Right lobe of liver (tissue), 6 donors: ENCODE measurements around the gene SRSF1. TPM values are rescaled to one million over a fixed set of nuclear protein-coding genes. Genes with fewer than 3 reads are reported as not detected.

Experiments used
- ATAC-seq, 4 donors: fragments of 200-7000 bp; cut with Tn5 transposase; one replicate each; pipeline ENCODE4 v1.9.1; 2020; ENCODE audit warnings: mild to moderate bottlenecking in 4 of 4, moderate library complexity in 4 of 4
- DNase-seq, 3 donors: peaks; one replicate each; pipeline ENCODE4 v3.0.0-alpha.2; 2020
- H3K27ac ChIP-seq, 3 donors: fragments of 200-600 bp; one replicate each; pipeline ENCODE4 v1.8.0; 2022
- H3K27me3 ChIP-seq, 2 donors: fragments of 200-600 bp; one replicate each; pipeline ENCODE4 v1.8.0; 2022
- H3K36me3 ChIP-seq, 4 donors: fragments of 200-600 bp; sonication (generic) in 1 of 4; one replicate each; pipeline versions ENCODE4 v1.5.1 to v1.8.0; 2017 to 2022; ENCODE audit warnings: control low read depth in 1 of 4
- H3K4me1 ChIP-seq, 4 donors: fragments of 200-600 bp; sonication (generic) in 1 of 4; one replicate each; pipeline versions ENCODE4 v1.5.1 to v1.8.0; 2017 to 2022; ENCODE audit warnings: control low read depth in 1 of 4
- H3K4me3 ChIP-seq, 3 donors: fragments of 200-600 bp; one replicate each; pipeline ENCODE4 v1.8.0; 2022
- H3K9me3 ChIP-seq, 4 donors: fragments of 200-600 bp; sonication (generic) in 1 of 4; one replicate each; pipeline versions ENCODE4 v1.5.1 to v1.8.0; 2017 to 2022; ENCODE audit warnings: control low read depth in 1 of 4
- POLR2A ChIP-seq: fragments of 450-650 bp; IDR thresholded peaks from one replicate; pipeline ENCODE4 v1.6.1; 2017; ENCODE audit warnings: antibody characterized with exemption, mild to moderate bottlenecking
- WGBS: methylation state at CpG from one replicate; pipeline ENCODE4 v1.1.6; 2018; ENCODE audit warnings: low coverage, low lambda C conversion rate; ENCODE audit not compliant: insufficient coverage; ENCODE audit errors: missing lambda C conversion rate; 5-methylcytosine and 5-hydroxymethylcytosine counted together
- intact Hi-C, 2 donors: fragments of 100-400 bp; cut with DNase I; formaldehyde crosslinking; loops; one replicate each; pipeline versions ENCODE4 v1.11.2 to v1.14.1; 2022
- total RNA-seq, 6 experiments: library from RNA; depleted of rRNA in 2 of 6; stranded (reverse); fragments of >200 nt in 2 of 6; fragmentation: NEBNext Ultra II Directional in 3 of 6; extraction: Animal tissue kit (Norgen Biotek cat#: 25700) in 3 of 6; gene quantifications; one replicate each; pipeline versions ENCODE4 v1.1.0 to v1.2.4, GENCODE V29; 2016 to 2023
- TF ChIP-seq, protein P1 (sequence below), 4 donors: fragments of 200-600 bp in 3 of 4; fragments of 450-650 bp in 1 of 4; IDR thresholded peaks; one replicate each; pipeline versions ENCODE4 v1.5.1 to v1.8.0; 2016 to 2022; ENCODE audit warnings: antibody characterized with exemption in 4 of 4, mild to moderate bottlenecking in 2 of 4
- donor health status: DM: no; HTN: yes; CAD: no.
- donor health status: DM: no; HTN: no; CAD: no.
- donor health status: DM: no; HTN: no; CAD: no.
- donor health status: DM: no; HTN: yes; CAD: no.
- donor health status: DM: no; HTN: yes; CAD: no.

Gene SRSF1
- total RNA-seq, 6 experiments from 2014 or later, result 55.7 to 92.0 (median 80.0) TPM

- Histone ChIP-seq H3K4me3 (no peak overlapping the region), H3K27ac (no peak overlapping the region), H3K4me1 (peaks cover 0 to 4% (median 0%) of the 10 kb centered on the region in 4 donors), H3K27me3 (no peaks in the 10 kb centered on the region), H3K36me3 (peaks cover 0 to 34% (median 16%) of the 10 kb centered on the region in 4 donors), H3K9me3 (no peaks in the 10 kb centered on the region)
- TF ChIP-seq, protein P1, sequence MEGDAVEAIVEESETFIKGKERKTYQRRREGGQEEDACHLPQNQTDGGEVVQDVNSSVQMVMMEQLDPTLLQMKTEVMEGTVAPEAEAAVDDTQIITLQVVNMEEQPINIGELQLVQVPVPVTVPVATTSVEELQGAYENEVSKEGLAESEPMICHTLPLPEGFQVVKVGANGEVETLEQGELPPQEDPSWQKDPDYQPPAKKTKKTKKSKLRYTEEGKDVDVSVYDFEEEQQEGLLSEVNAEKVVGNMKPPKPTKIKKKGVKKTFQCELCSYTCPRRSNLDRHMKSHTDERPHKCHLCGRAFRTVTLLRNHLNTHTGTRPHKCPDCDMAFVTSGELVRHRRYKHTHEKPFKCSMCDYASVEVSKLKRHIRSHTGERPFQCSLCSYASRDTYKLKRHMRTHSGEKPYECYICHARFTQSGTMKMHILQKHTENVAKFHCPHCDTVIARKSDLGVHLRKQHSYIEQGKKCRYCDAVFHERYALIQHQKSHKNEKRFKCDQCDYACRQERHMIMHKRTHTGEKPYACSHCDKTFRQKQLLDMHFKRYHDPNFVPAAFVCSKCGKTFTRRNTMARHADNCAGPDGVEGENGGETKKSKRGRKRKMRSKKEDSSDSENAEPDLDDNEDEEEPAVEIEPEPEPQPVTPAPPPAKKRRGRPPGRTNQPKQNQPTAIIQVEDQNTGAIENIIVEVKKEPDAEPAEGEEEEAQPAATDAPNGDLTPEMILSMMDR (IDR thresholded peaks at IDR 0.05), result no peak
- no peak for TF ChIP-seq POLR2A
- intact Hi-C loops, result loop anchor here in 1 of 2 donors (10.0 kb wide), 1 partner anchor 134 kb away; no protein-coding TSS in a partner anchor
- ATAC-seq, result no peak
- DNase-seq, result no peak
Observed at GRCh38 chr17:57999010-57999495, 8.0 kb downstream of the SRSF1 start.

- Histone ChIP-seq H3K27ac (no peak overlapping the region), H3K36me3 (peaks cover 0 to 18% (median 3%) of the 10 kb centered on the region in 4 donors), H3K9me3 (no peaks in the 10 kb centered on the region), H3K4me3 (no peak overlapping the region), H3K4me1 (peaks cover 0 to 7% (median 0%) of the 10 kb centered on the region in 4 donors), H3K27me3 (no peaks in the 10 kb centered on the region)
- intact Hi-C loops, result loop anchor here in 1 of 2 donors (10.0 kb wide), 1 partner anchor 132 kb away; no protein-coding TSS in a partner anchor
- TF ChIP-seq, protein P1 (IDR thresholded peaks at IDR 0.05), result no peak
- TF ChIP-seq POLR2A, result no peak
- DNase-seq (no peak), ATAC-seq (no peak)
- WGBS, result 88% methylated on average over 3 of the region's 3 CpGs
Observed at GRCh38 chr17:57997085-57997809, 9.8 kb downstream of the SRSF1 start.

DNA sequence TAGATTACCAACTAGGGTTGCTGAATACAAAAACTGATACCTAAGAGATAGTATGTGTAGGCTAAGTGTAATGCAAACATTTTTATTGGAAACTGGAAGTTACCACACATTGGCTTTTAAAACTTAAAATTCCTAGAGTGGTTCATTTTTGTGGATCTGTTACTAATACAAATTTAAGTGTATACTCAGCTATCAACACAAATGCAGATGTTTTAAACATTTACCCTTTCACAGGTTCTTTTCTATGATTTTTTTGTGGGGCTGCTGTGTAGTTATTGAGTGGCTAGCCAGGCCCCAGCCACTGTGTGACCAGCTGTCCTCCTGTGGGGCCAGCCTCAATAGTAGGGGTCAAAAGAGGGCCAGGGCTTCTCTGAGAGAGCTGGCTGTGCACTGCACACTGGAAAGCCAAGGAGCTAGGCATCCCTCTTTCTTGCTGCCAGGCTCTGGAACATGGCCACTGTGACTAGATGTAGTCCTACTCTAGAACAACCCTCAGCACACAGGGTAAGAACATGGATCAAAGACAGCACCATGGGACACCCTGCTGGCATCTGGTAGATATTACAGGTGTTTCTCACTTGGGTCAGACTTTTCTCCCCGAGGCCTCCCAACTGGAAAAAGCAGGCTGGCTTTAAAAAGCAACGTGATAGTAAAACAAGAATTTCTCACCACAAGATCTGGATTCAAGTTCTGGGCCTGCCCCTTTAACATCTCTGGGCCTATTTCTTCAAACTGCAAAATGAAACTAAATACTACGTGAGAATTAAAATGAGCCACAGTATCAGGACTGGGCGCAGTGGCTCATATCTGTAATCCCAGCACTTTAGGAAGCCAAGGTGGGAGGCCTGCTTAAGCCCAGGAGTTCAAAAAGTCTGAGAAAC, 11.7 kb downstream of the SRSF1 start:
- no peak for TF ChIP-seq POLR2A
- TF ChIP-seq, protein P1 (IDR thresholded peaks at IDR 0.05), result peak; percentile 55 to 63 (median 62)
- H3K4me1 ChIP-seq, result peaks cover 0 to 7% (median 0%) of the 10 kb centered on the region in 4 donors
- no peak overlapping the region for H3K4me3 ChIP-seq
- intact Hi-C loops, result loop anchor here in 1 of 2 donors (10.0 kb wide), 1 partner anchor 131 kb away; no protein-coding TSS in a partner anchor
- H3K27me3 ChIP-seq, result no peaks in the 10 kb centered on the region
- H3K9me3 ChIP-seq, result no peaks in the 10 kb centered on the region
- H3K36me3 ChIP-seq, result peaks cover 0 to 6% (median 0%) of the 10 kb centered on the region in 4 donors
- peak in 1 of 3 donors; percentile 58 for DNase-seq
- 27% methylated on average over 4 of the region's 4 CpGs for WGBS
- H3K27ac ChIP-seq, result no peak overlapping the region
- peak; percentile 88 to 96 (median 92) for ATAC-seq

DNA sequence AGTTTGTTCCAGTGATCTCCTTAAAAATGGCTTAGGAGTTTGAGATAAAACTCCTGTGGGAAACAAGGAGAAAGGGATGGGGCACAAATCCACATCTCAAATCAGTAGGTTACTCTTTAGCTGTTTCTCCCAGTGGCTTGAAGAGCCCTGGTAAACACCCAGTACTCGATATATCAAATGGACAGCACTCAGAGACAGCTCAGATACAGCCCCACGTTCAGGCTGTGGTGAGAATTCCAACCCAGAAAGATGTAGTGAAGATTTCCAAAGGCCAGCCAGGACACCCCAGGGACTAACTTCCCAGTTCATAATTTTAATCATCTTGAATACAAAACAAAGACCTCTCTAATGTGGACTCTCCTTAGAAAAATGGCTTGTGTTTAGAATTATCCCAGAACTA, 12.6 kb downstream of the SRSF1 start:
- Histone ChIP-seq H3K36me3 (peaks cover 0 to 6% (median 0%) of the 10 kb centered on the region in 4 donors), H3K9me3 (no peaks in the 10 kb centered on the region), H3K27me3 (no peaks in the 10 kb centered on the region), H3K4me3 (no peak overlapping the region), H3K27ac (no peak overlapping the region), H3K4me1 (peaks cover 0 to 11% (median 0%) of the 10 kb centered on the region in 4 donors)
- no peak for TF ChIP-seq POLR2A
- TF ChIP-seq, protein P1 (IDR thresholded peaks at IDR 0.05), result no peak
- DNase-seq (no peak), ATAC-seq (no peak)
- intact Hi-C loops, result loop anchor here in 1 of 2 donors (10.0 kb wide), 1 partner anchor 130 kb away; no protein-coding TSS in a partner anchor
- 67% methylated on average over 2 of the region's 2 CpGs for WGBS
